Trophoblast cell (in vitro differentiated cells and primary cell): ENCODE data around the gene IL1RAPL2.

ENCODE experiments used
- DNase-seq, 2 donors: peaks; one replicate each; pipeline ENCODE4 v3.0.0-alpha.2; 2016
- H2AFZ ChIP-seq: 2 replicates; pipeline ENCODE4 v1.6.1; 2013; ENCODE audit warnings: low read length, moderate library complexity, mild to moderate bottlenecking; ENCODE audit not compliant: insufficient read depth, poor library complexity
- H2AK5ac ChIP-seq: 2 replicates; pipeline ENCODE4 v1.6.1; 2013; ENCODE audit warnings: mild to moderate bottlenecking, low read length
- H2BK120ac ChIP-seq: 2 replicates; pipeline ENCODE4 v1.6.1; 2013; ENCODE audit warnings: low read length, mild to moderate bottlenecking, moderate library complexity; ENCODE audit not compliant: insufficient read depth, poor library complexity
- H2BK12ac ChIP-seq: 2 replicates; pipeline ENCODE4 v1.6.1; 2013; ENCODE audit warnings: mild to moderate bottlenecking, low read length, moderate library complexity
- H2BK5ac ChIP-seq: 2 replicates; pipeline ENCODE4 v1.6.1; 2013; ENCODE audit warnings: low read length, low read depth, moderate library complexity, mild to moderate bottlenecking; ENCODE audit not compliant: poor library complexity
- H3K14ac ChIP-seq: 2 replicates; pipeline ENCODE4 v1.6.1; 2013; ENCODE audit warnings: mild to moderate bottlenecking, low read length
- H3K18ac ChIP-seq: 2 replicates; pipeline ENCODE4 v1.6.1; 2013; ENCODE audit warnings: mild to moderate bottlenecking, low read length
- H3K23ac ChIP-seq: 2 replicates; pipeline ENCODE4 v1.6.1; 2013; ENCODE audit warnings: low read length
- H3K27ac ChIP-seq: 2 replicates; pipeline ENCODE4 v1.5.1; 2013; ENCODE audit warnings: low read depth, mild to moderate bottlenecking, inconsistent platforms, low read length, moderate library complexity
- H3K27me3 ChIP-seq: 2 replicates; pipeline ENCODE4 v1.6.1; 2013; ENCODE audit warnings: inconsistent platforms, mild to moderate bottlenecking, low read length, moderate library complexity; ENCODE audit not compliant: insufficient read depth
- H3K36me3 ChIP-seq, 2 experiments: 1 replicate in 1 of 2; 2 replicates in 1 of 2; pipeline ENCODE4 v1.6.1; 2013; ENCODE audit warnings: low read length in 2 of 2, mild to moderate bottlenecking in 2 of 2, moderate library complexity in 1 of 2; ENCODE audit not compliant: insufficient read depth in 2 of 2, control insufficient read depth in 1 of 2
- H3K4ac ChIP-seq: 2 replicates; pipeline ENCODE4 v1.6.1; 2013; ENCODE audit warnings: low read depth, mild to moderate bottlenecking, low read length, moderate library complexity
- H3K4me1 ChIP-seq, 2 experiments: 1 replicate in 1 of 2; 2 replicates in 1 of 2; pipeline ENCODE4 v1.6.1; 2013; ENCODE audit warnings: low read length in 2 of 2, mild to moderate bottlenecking in 2 of 2, moderate library complexity in 1 of 2; ENCODE audit not compliant: insufficient read depth in 2 of 2, control insufficient read depth in 1 of 2
- H3K4me2 ChIP-seq: 2 replicates; pipeline ENCODE4 v1.6.1; 2013; ENCODE audit warnings: inconsistent platforms, mild to moderate bottlenecking, low read length, moderate library complexity
- H3K4me3 ChIP-seq: 2 replicates; pipeline ENCODE4 v1.5.1; 2013; ENCODE audit warnings: mild to moderate bottlenecking, low read depth, low read length, inconsistent platforms
- H3K79me1 ChIP-seq: one replicate; pipeline ENCODE4 v1.6.1; 2013; ENCODE audit warnings: low read length
- H3K79me2 ChIP-seq: 2 replicates; pipeline ENCODE4 v1.6.1; 2013; ENCODE audit warnings: low read length, mild to moderate bottlenecking; ENCODE audit not compliant: control insufficient read depth, insufficient read depth, poor library complexity
- H3K9ac ChIP-seq: 2 replicates; pipeline ENCODE4 v1.6.1; 2013; ENCODE audit warnings: mild to moderate bottlenecking, low read length
- H3K9me3 ChIP-seq: 2 replicates; pipeline ENCODE4 v1.6.1; 2013; ENCODE audit warnings: low read depth, mild to moderate bottlenecking, control low read depth, inconsistent platforms, low read length; ENCODE audit not compliant: insufficient read depth
- H4K12ac ChIP-seq: 2 replicates; pipeline ENCODE4 v1.6.1; 2013; ENCODE audit warnings: low read depth, mild to moderate bottlenecking, low read length, moderate library complexity
- H4K8ac ChIP-seq: 2 replicates; pipeline ENCODE4 v1.6.1; 2013; ENCODE audit warnings: low read depth, mild to moderate bottlenecking, low read length, moderate library complexity
- H4K91ac ChIP-seq: one replicate; pipeline ENCODE4 v1.6.1; 2013; ENCODE audit warnings: low read depth, mild to moderate bottlenecking, low read length, moderate library complexity
- WGBS: extraction: QIAGEN DNeasy Blood & Tissue Kit; methylation state at CpG from one replicate; pipeline ENCODE4 v1.1.7; 2013; ENCODE audit warnings: missing lambda C conversion rate; ENCODE audit not compliant: insufficient read length, insufficient coverage; ENCODE audit errors: extremely low coverage; 5-methylcytosine and 5-hydroxymethylcytosine counted together

IL1RAPL2 gene

DNA sequence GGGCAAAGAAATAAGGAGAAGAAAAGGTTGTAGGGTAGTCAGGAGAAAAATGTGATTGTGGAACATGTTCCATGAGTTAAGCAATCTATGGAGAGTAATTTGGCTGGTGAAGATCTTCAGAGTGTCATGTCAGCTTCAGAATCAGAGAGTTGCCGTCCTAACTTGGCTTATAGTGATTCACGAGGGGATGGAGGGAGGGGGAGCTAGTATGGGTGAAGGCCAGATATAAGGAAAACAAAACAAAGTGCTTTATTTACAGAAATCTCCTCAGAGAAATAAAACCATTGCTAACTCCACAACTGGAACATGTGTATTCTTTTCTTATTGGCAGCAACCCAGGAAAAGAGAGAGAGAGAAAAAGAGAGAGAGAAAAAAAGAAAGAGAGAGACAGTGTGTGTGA is 999.9 kb downstream of the IL1RAPL2 start:
- Histone ChIP-seq H3K27ac (no peak overlapping the region), H4K91ac (no peak overlapping the region), H3K9ac (no peak overlapping the region), H2BK120ac (no peak overlapping the region), H3K79me1 (no peaks in the 10 kb centered on the region), H2BK12ac (no peak overlapping the region), H3K4me3 (no peak overlapping the region), H3K4me1 (no peaks in the 10 kb centered on the region), H3K9me3 (no peaks in the 10 kb centered on the region), H3K23ac (no peak overlapping the region), H3K14ac (no peak overlapping the region), H2AFZ (no peak overlapping the region), H3K27me3 (no peaks in the 10 kb centered on the region), H2AK5ac (no peak overlapping the region), H3K36me3 (no peaks in the 10 kb centered on the region), H2BK5ac (no peak overlapping the region), H3K4ac (no peak overlapping the region), H3K18ac (no peak overlapping the region), H4K8ac (no peak overlapping the region), H3K4me2 (no peak overlapping the region), H3K79me2 (no peaks in the 10 kb centered on the region), H4K12ac (no peak overlapping the region)
- no CpG with 5 or more reads among the region's 2 CpGs for WGBS
- DNase-seq, result no peak

GRCh38 chrX:105567082-105567481 is 1001.1 kb downstream of the IL1RAPL2 start:
- no peak overlapping the region for H2AK5ac ChIP-seq
- H2BK120ac ChIP-seq, result no peak overlapping the region
- H2BK12ac ChIP-seq, result no peak overlapping the region
- H3K36me3 ChIP-seq, result no peaks in the 10 kb centered on the region
- no peaks in the 10 kb centered on the region for H3K79me1 ChIP-seq
- H3K18ac ChIP-seq, result no peak overlapping the region
- no peaks in the 10 kb centered on the region for H3K27me3 ChIP-seq
- H4K12ac ChIP-seq, result no peak overlapping the region
- no peak overlapping the region for H3K4me3 ChIP-seq
- no peak overlapping the region for H3K14ac ChIP-seq
- no peak overlapping the region for H3K27ac ChIP-seq
- H2BK5ac ChIP-seq, result no peak overlapping the region
- H3K79me2 ChIP-seq, result no peaks in the 10 kb centered on the region
- no peak overlapping the region for H3K4me2 ChIP-seq
- no peaks in the 10 kb centered on the region for H3K4me1 ChIP-seq
- DNase-seq, result no peak
- H2AFZ ChIP-seq, result no peak overlapping the region
- H3K9me3 ChIP-seq, result no peaks in the 10 kb centered on the region
- H3K9ac ChIP-seq, result no peak overlapping the region
- H3K23ac ChIP-seq, result no peak overlapping the region
- no peak overlapping the region for H3K4ac ChIP-seq
- H4K8ac ChIP-seq, result no peak overlapping the region
- H4K91ac ChIP-seq, result no peak overlapping the region

DNA sequence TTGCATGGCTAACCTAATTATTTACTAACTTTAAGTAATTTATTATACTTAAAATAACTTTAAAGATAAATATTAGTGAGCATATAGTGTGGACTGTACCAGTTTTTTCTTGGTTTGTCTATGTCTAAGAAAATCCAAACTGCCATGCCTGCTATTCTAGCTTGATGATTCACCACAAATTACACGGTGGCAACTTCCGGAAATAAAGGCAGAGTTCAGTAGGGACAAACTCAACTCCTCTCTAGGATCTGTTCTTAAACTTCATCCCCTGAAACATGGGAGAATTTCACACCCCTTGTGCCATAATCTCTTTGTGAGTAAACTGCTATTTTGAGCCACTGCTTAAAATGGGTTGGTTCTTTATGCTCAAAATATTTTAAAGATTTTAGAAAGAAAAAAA is 1042.7 kb downstream of the IL1RAPL2 start:
- H3K18ac ChIP-seq, result no peak overlapping the region
- H3K14ac ChIP-seq, result no peak overlapping the region
- DNase-seq, result peak in 1 of 2 donors; percentile 28
- no peaks in the 10 kb centered on the region for H3K36me3 ChIP-seq
- H3K27ac ChIP-seq, result no peak overlapping the region
- no peak overlapping the region for H3K9ac ChIP-seq
- H2BK12ac ChIP-seq, result no peak overlapping the region
- no peak overlapping the region for H2BK120ac ChIP-seq
- no peak overlapping the region for H3K23ac ChIP-seq
- no peak overlapping the region for H2AK5ac ChIP-seq
- no peaks in the 10 kb centered on the region for H3K27me3 ChIP-seq
- no peaks in the 10 kb centered on the region for H3K79me1 ChIP-seq
- no peak overlapping the region for H3K4me2 ChIP-seq
- H2AFZ ChIP-seq, result no peak overlapping the region
- no CpG with 5 or more reads among the region's 2 CpGs for WGBS
- H4K91ac ChIP-seq, result no peak overlapping the region
- no peaks in the 10 kb centered on the region for H3K79me2 ChIP-seq
- H4K8ac ChIP-seq, result no peak overlapping the region
- H3K9me3 ChIP-seq, result no peaks in the 10 kb centered on the region
- no peaks in the 10 kb centered on the region for H3K4me1 ChIP-seq
- H3K4ac ChIP-seq, result no peak overlapping the region
- no peak overlapping the region for H2BK5ac ChIP-seq
- no peak overlapping the region for H4K12ac ChIP-seq
- no peak overlapping the region for H3K4me3 ChIP-seq

DNA sequence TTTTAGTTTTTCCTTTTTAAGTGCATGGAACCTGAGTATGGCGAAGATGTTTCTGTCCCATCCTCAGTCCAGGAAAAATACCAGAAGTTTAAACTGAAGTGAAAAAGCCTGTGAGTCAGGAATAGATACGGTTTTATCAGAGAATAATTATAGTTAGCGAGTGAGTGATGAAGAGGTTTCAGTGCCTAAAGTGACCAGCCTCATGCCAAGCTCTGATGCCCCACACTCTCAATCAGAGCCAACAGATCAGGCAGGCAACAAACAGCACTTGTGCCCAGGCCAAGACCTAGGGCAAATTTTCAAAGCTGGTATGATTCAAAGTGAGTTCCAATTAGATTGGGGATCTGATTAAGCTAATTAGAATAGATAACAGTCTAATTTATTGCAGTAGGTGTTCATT is 1043.5 kb downstream of the IL1RAPL2 start:
- H3K9ac ChIP-seq, result no peak overlapping the region
- no peak overlapping the region for H2BK5ac ChIP-seq
- no peak overlapping the region for H3K4ac ChIP-seq
- H3K4me3 ChIP-seq, result no peak overlapping the region
- H3K27ac ChIP-seq, result no peak overlapping the region
- H2AK5ac ChIP-seq, result no peak overlapping the region
- no CpG with 5 or more reads among the region's 3 CpGs for WGBS
- H3K79me2 ChIP-seq, result no peaks in the 10 kb centered on the region
- H3K4me2 ChIP-seq, result no peak overlapping the region
- no peaks in the 10 kb centered on the region for H3K27me3 ChIP-seq
- no peaks in the 10 kb centered on the region for H3K9me3 ChIP-seq
- no peak overlapping the region for H3K23ac ChIP-seq
- H4K12ac ChIP-seq, result no peak overlapping the region
- H3K79me1 ChIP-seq, result no peaks in the 10 kb centered on the region
- H3K14ac ChIP-seq, result no peak overlapping the region
- H2BK120ac ChIP-seq, result no peak overlapping the region
- no peaks in the 10 kb centered on the region for H3K4me1 ChIP-seq
- no peak overlapping the region for H2AFZ ChIP-seq
- H4K8ac ChIP-seq, result no peak overlapping the region
- no peak overlapping the region for H3K18ac ChIP-seq
- no peaks in the 10 kb centered on the region for H3K36me3 ChIP-seq
- no peak overlapping the region for H2BK12ac ChIP-seq
- no peak for DNase-seq
- H4K91ac ChIP-seq, result no peak overlapping the region
